ENCODE results near the gene ELMO1. TPM values are rescaled to one million over a fixed set of nuclear protein-coding genes. Genes with fewer than 3 reads are reported as not detected.

ELMO1 gene
- total and polyA plus RNA-seq, 12 donors: 7.5 to 46.8 (median 14.9) TPM

DNA sequence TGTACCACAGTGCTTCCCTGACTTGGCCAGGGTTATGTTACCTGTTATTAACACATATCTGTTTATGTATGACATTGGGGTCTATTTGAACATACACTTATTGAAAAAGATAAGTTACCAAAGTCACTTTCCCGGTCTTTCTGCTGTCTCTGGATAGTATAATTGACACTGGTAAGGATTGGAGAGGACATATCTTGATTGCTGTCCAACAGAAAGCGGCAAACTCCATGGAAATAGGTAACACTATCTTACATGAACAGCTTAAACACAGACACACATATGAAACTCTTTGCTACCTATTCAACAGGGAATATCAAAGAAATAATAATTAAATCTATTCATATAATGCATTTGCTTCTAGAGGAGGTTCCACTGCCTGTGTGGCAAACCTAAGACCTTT, 441.9 kb downstream of the ELMO1 start:
- WGBS, 4 donors: 85 to 93% (median 90%) methylated on average over 2 of the region's 2 CpGs
- no peak overlapping the region for H3K27ac ChIP-seq
- intact Hi-C loops (cut with DNase I): no loop called here
- no peak for TF ChIP-seq POLR2A (IDR thresholded peaks at IDR 0.05)
- no peak for TF ChIP-seq CTCF (IDR thresholded peaks at IDR 0.05)
- H3K4me3 ChIP-seq: no peak overlapping the region
- no peak for DNase-seq
- H3K4me1 ChIP-seq (replicated peaks in 1 of 2): no peaks in the 10 kb centered on the region
- H3K27me3 ChIP-seq: no peaks in the 10 kb centered on the region
- no peaks in the 10 kb centered on the region for H3K9me3 ChIP-seq (replicated peaks in 1 of 3)
- H3K36me3 ChIP-seq (replicated peaks in 1 of 2): no peaks in the 10 kb centered on the region

DNA sequence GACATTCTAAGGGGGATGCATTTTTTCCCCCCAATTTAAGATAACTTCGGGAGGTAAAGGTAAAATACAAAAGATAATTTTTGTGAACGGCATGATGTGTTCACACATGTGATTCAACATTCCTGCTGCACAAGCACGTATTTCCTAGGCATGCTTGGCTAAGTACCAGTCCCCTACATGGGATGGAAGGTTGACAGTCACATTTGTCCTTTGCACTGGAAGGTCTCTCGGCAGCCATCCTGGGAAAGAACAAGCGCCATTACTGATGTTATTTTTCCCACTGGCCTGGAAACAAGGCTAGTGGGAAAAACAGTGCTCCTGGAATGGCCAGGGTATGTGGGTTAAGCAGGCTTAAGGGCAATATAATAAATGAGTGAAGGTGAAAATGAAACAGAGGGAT, 448.2 kb downstream of the ELMO1 start:
- H3K27me3 ChIP-seq: no peaks in the 10 kb centered on the region
- no peak overlapping the region for H3K27ac ChIP-seq
- no peaks in the 10 kb centered on the region for H3K4me1 ChIP-seq (replicated peaks in 1 of 2)
- TF ChIP-seq CTCF (IDR thresholded peaks at IDR 0.05) (no peak), POLR2A (IDR thresholded peaks at IDR 0.05) (no peak)
- intact Hi-C loops (cut with DNase I): no loop called here
- H3K36me3 ChIP-seq (replicated peaks in 1 of 2): no peaks in the 10 kb centered on the region
- DNase-seq: no peak
- no peaks in the 10 kb centered on the region for H3K9me3 ChIP-seq (replicated peaks in 1 of 3)
- 83 to 91% (median 85%) methylated on average over 5 of the region's 5 CpGs for WGBS, 4 donors
- no peak overlapping the region for H3K4me3 ChIP-seq

GRCh38 chr7:36999626-37000485, 448.8 kb downstream of the ELMO1 start:
- Histone ChIP-seq H3K4me1 (replicated peaks in 1 of 2) (no peaks in the 10 kb centered on the region), H3K4me3 (no peak overlapping the region), H3K36me3 (replicated peaks in 1 of 2) (no peaks in the 10 kb centered on the region), H3K9me3 (replicated peaks in 1 of 3) (no peaks in the 10 kb centered on the region), H3K27me3 (no peaks in the 10 kb centered on the region), H3K27ac (no peak overlapping the region)
- no peak for DNase-seq
- intact Hi-C loops (cut with DNase I): no loop called here
- TF ChIP-seq CTCF (IDR thresholded peaks at IDR 0.05) (no peak), POLR2A (IDR thresholded peaks at IDR 0.05) (no peak)
- 75 to 83% (median 79%) methylated on average over 9 of the region's 9 CpGs for WGBS, 4 donors

DNA sequence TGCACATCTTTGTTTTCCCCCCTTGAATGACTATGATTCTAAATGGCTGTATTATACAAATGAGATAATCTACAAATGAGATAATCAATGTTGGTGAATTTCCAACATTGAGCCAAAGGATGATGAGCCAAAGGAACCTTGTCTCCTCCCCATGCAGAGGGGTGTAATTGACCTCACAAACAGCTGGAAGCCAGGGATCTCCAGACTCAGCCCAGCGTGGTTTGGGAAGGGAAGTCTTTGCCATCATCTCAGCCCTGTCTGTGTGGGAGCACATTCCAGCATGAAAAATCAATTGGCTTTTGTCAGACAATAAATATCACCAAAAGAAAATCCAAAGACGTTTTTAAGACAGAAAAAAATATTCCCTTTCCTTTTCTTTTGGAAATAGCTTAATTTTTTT, 452.9 kb downstream of the ELMO1 start:
- Histone ChIP-seq H3K4me3 (no peak overlapping the region), H3K9me3 (replicated peaks in 1 of 3) (no peaks in the 10 kb centered on the region), H3K27me3 (no peaks in the 10 kb centered on the region), H3K4me1 (replicated peaks in 1 of 2) (no peaks in the 10 kb centered on the region), H3K36me3 (replicated peaks in 1 of 2) (no peaks in the 10 kb centered on the region), H3K27ac (no peak overlapping the region)
- DNase-seq: no peak
- WGBS, 4 donors: 51 to 69% (median 67%) methylated on average over 2 of the region's 2 CpGs
- TF ChIP-seq CTCF (IDR thresholded peaks at IDR 0.05) (no peak), POLR2A (IDR thresholded peaks at IDR 0.05) (no peak)
- intact Hi-C loops (cut with DNase I): no loop called here

Measured in adrenal gland (tissue), 12 donors.